HEK293 (cell line): Measurements from ENCODE around the gene PCSK6.

Experiments
- CTCF ChIA-PET: fragments of 350-600 bp; formaldehyde crosslinking; extraction: SDS; loops from one replicate; lab custom pipeline; 2021; ENCODE audit warnings: antibody characterized with exemption; lab: Yijun Ruan, JAX
- POLR2A ChIA-PET: fragments of 300-600 bp; formaldehyde crosslinking; extraction: SDS; loops from one replicate; lab custom pipeline; 2020; ENCODE audit warnings: antibody characterized with exemption, inconsistent platforms; lab: Yijun Ruan, JAX
- H3K27ac ChIP-seq: fragments of 200-500 bp; sonication (Bioruptor generic); 2 replicates; pipeline ENCODE4 v1.5.1; 2014; ENCODE audit warnings: low read depth, low read length, control low read depth, inconsistent platforms; ENCODE audit errors: extremely low read depth
- H3K36me3 ChIP-seq, 2 experiments: fragments of 200-500 bp in 1 of 2; sonication (Bioruptor generic) in 1 of 2; 1 replicate in 1 of 2; 2 replicates in 1 of 2; pipeline ENCODE4 v1.5.1; 2014 to 2017; ENCODE audit warnings: inconsistent platforms in 2 of 2, low read length in 2 of 2; ENCODE audit not compliant: control insufficient read depth in 2 of 2, insufficient read depth in 1 of 2
- H3K4me1 ChIP-seq: fragments of 200-500 bp; sonication (Bioruptor generic); 2 replicates; pipeline ENCODE4 v1.5.1; 2014; ENCODE audit warnings: mild to moderate bottlenecking, low read length, inconsistent platforms; ENCODE audit not compliant: control insufficient read depth, insufficient read depth
- H3K4me3 ChIP-seq: 2 replicates; pipeline ENCODE4 v1.5.1; 2011; ENCODE audit warnings: low read depth, mild to moderate bottlenecking, control low read depth, low read length, moderate library complexity
- H3K9me3 ChIP-seq: fragments of 200-500 bp; sonication (Bioruptor generic); 2 replicates; pipeline ENCODE4 v1.5.1; 2014; ENCODE audit warnings: low read depth, low read length, inconsistent platforms; ENCODE audit not compliant: control insufficient read depth, insufficient read depth
- EGR2 ChIP-seq: fragments of 450-650 bp; formaldehyde crosslinking; IDR thresholded peaks from 2 replicates; pipeline ENCODE4 v1.5.1; 2016; ENCODE audit warnings: low read depth, missing biosample characterization, missing genetic modification characterization
- GFI1B ChIP-seq: fragments of 450-650 bp; formaldehyde crosslinking; IDR thresholded peaks from 2 replicates; pipeline ENCODE4 v1.5.1; 2016; ENCODE audit warnings: missing biosample characterization, missing genetic modification characterization
- GLIS2 ChIP-seq: fragments of 450-650 bp; formaldehyde crosslinking; IDR thresholded peaks from 2 replicates; pipeline ENCODE4 v1.5.1; 2016; ENCODE audit warnings: missing biosample characterization, missing genetic modification characterization
- HOXC10 ChIP-seq: sonication (generic); formaldehyde crosslinking; IDR thresholded peaks from 2 replicates; pipeline ENCODE4 v1.8.1; 2023; ENCODE audit warnings: mild to moderate bottlenecking, missing genetic modification reagents
- MEIS1 ChIP-seq: sonication (generic); formaldehyde crosslinking; IDR thresholded peaks from 2 replicates; pipeline ENCODE4 v1.8.1; 2022; ENCODE audit warnings: missing genetic modification reagents, mild to moderate bottlenecking, borderline replicate concordance
- MZF1 ChIP-seq: fragments of 450-650 bp; formaldehyde crosslinking; IDR thresholded peaks from 2 replicates; pipeline ENCODE4 v1.5.1; 2017; ENCODE audit warnings: missing biosample characterization, missing genetic modification characterization, borderline replicate concordance
- OVOL3 ChIP-seq: fragments of 450-650 bp; formaldehyde crosslinking; IDR thresholded peaks from 2 replicates; pipeline ENCODE4 v1.5.1; 2016; ENCODE audit warnings: missing biosample characterization, missing genetic modification characterization
- SCRT1 ChIP-seq: fragments of 450-650 bp; formaldehyde crosslinking; IDR thresholded peaks from 2 replicates; pipeline ENCODE4 v1.5.1; 2016; ENCODE audit warnings: missing biosample characterization, missing genetic modification characterization, borderline replicate concordance
- SP3 ChIP-seq: fragments of 450-650 bp; formaldehyde crosslinking; IDR thresholded peaks from 2 replicates; pipeline ENCODE4 v1.5.1; 2016; ENCODE audit warnings: missing biosample characterization, missing genetic modification characterization
- TRIM28 ChIP-seq: IDR thresholded peaks from 2 replicates; pipeline ENCODE4 v1.6.1; 2011; ENCODE audit warnings: low read length, control low read depth, borderline replicate concordance
- YY2 ChIP-seq: fragments of 450-650 bp; formaldehyde crosslinking; IDR thresholded peaks from 2 replicates; pipeline ENCODE4 v1.5.1; 2016; ENCODE audit warnings: missing biosample characterization, missing genetic modification characterization
- ZFHX2 ChIP-seq: fragments of 450-650 bp; formaldehyde crosslinking; conservative IDR thresholded peaks from 2 replicates; pipeline ENCODE4 v1.5.1; 2016; ENCODE audit warnings: missing biosample characterization, missing genetic modification characterization
- ZFP41 ChIP-seq: fragments of 450-650 bp; formaldehyde crosslinking; IDR thresholded peaks from 2 replicates; pipeline ENCODE4 v1.5.1; 2016; ENCODE audit warnings: missing biosample characterization, missing genetic modification characterization, borderline replicate concordance
- ZNF202 ChIP-seq: fragments of 450-650 bp; formaldehyde crosslinking; IDR thresholded peaks from 2 replicates; pipeline ENCODE4 v1.5.1; 2016; ENCODE audit warnings: missing biosample characterization, missing genetic modification characterization, borderline replicate concordance
- ZNF248 ChIP-seq: fragments of 450-650 bp; formaldehyde crosslinking; IDR thresholded peaks from 2 replicates; pipeline ENCODE4 v1.5.1; 2017; ENCODE audit warnings: missing biosample characterization, missing genetic modification characterization
- ZNF274 ChIP-seq, 2 experiments: fragments of 200-500 bp in 1 of 2; fragments of 450-650 bp in 1 of 2; sonication (Bioruptor generic) in 1 of 2; formaldehyde crosslinking in 1 of 2; IDR thresholded peaks; 2 replicates each; pipeline versions ENCODE4 v1.5.1 to v1.6.1; 2014 to 2016; ENCODE audit warnings: borderline replicate concordance in 1 of 2, inconsistent platforms in 1 of 2, low read length in 1 of 2, missing biosample characterization in 1 of 2, missing genetic modification characterization in 1 of 2
- ZNF501 ChIP-seq: fragments of 450-650 bp; formaldehyde crosslinking; IDR thresholded peaks from 2 replicates; pipeline ENCODE4 v1.5.1; 2016; ENCODE audit warnings: missing biosample characterization, missing genetic modification characterization
- ZNF521 ChIP-seq: fragments of 450-650 bp; formaldehyde crosslinking; IDR thresholded peaks from 2 replicates; pipeline ENCODE4 v1.5.1; 2017; ENCODE audit warnings: missing biosample characterization, mild to moderate bottlenecking, missing genetic modification characterization
- ZNF830 ChIP-seq: fragments of 450-650 bp; IDR thresholded peaks from 2 replicates; pipeline ENCODE4 v1.5.0; 2018; ENCODE audit warnings: missing biosample characterization, missing genetic modification characterization, low read depth, mild to moderate bottlenecking, moderate library complexity
- TF ChIP-seq, protein P1 (sequence below): fragments of 450-650 bp; formaldehyde crosslinking; IDR thresholded peaks from 2 replicates; pipeline ENCODE4 v1.5.1; 2016; ENCODE audit warnings: missing biosample characterization, missing genetic modification characterization
- TF ChIP-seq, protein P2 (sequence below): fragments of 450-650 bp; formaldehyde crosslinking; IDR thresholded peaks from 2 replicates; pipeline ENCODE4 v1.5.1; 2016; ENCODE audit warnings: missing biosample characterization, missing genetic modification characterization

Gene PCSK6

DNA sequence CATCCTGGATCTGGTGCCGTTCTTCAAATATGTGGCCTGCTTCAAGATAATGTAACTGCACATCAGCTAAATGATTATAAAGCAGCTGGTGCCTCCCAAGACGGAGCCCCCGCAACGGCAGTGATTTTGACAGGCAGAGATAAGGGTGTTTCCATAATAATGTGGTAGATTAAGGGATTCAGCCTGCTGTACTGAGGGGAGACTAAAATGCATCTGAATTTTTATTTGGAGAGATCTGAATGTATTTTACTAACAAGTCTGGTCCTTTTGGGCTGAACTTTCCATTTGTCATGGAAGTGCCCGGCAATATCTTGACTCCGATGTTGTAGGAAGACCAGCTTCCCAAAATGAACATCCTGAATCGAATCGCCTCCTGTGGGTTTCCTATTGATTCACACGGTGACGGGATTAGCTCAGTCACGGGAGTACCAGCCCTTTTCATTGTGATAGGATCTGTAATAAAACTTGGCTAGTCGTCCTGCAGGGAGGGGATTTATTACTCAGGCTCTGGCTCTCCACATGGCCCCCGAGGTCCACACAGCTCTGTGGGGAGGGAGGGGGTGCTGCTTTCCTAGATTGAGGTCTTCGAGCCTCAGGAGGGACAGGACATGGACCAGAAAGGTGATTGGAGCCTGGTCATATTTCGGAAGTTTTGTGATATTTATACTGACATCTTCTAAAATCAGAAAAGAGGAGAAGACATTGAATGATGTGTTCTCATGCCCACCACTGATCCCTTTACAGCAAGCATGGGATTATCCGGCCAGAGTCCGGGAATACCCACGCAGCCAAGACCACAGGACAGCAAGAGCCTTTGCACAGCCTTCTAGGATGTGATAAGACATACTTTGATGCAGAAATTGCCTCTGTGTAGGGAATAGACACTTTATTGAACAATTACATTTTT, 2.5 kb upstream of the PCSK6 start (continued):
- TF ChIP-seq ZNF274 (IDR thresholded peaks at IDR 0.05; ENCODE audit: low read length) (no peak), ZNF274 (tag by site-specific recombination; IDR thresholded peaks at IDR 0.05; ENCODE audit: borderline replicate concordance) (no peak), ZNF202 (tag by site-specific recombination) (no peak)
- TF ChIP-seq, all 188 proteins: peak for 3

DNA sequence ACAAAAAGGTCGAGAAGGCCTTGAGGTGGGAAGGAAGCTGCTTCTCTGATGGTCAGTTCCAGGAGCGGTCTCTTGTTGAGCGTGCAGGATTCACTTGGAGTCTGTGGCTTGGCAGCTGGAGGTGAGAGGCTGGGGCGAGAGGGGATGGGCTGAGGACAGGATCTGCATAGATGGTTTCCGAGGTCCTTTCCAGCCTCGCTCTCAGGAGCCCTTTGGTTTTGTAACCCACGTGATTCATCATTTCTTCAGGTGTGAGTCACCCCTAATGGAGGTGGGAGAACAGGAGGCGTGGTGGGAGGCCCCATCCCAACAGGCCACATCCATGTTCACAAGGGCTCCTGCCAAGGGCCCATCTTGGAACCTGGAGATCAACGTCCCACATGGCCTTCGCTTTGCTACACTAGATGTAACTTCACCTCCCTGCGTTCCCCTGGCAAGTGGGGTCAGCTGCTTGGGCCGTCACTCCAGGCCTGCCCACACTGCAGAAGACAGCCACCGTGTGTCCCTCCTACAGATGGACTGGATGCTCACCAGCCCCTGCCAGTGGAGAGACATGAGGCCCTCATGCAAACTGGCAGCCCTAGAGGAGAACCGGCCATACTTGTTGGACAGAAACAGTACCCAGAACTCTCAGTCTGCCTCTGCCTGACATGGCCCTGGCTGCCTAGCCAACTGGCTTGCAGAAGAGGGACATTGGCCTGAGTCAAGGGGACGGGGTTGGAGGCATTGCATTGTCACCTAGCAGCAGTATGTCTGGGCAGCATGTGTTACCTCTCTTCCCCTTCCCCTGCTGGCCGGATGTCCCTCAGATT, 1.6 kb upstream of the PCSK6 start:
- Histone ChIP-seq H3K9me3 (no peaks in the 10 kb centered on the region), H3K36me3 (peaks cover under 1 to 14% of the 10 kb centered on the region in 2 experiments; a peak in 1 of 3 replicates), H3K27ac (no peak overlapping the region), H3K4me3 (no peak overlapping the region), H3K4me1 (peaks cover 4% of the 10 kb centered on the region)
- TF ChIP-seq SCRT1 (tag by site-specific recombination), result no peak
- peak; percentile 49; the same call in 1 of the 2 replicates for TF ChIP-seq YY2 (tag by site-specific recombination)
- TF ChIP-seq MEIS1, result no peak
- no peak for TF ChIP-seq MZF1 (tag by site-specific recombination)
- TF ChIP-seq GFI1B (tag by site-specific recombination), result no peak
- no peak for TF ChIP-seq ZNF248 (tag by site-specific recombination)
- peak; percentile 54; the same call in 1 of the 2 replicates for TF ChIP-seq EGR2 (tag by site-specific recombination)
- TF ChIP-seq OVOL3 (tag by site-specific recombination), result no peak
- TF ChIP-seq, protein P1, sequence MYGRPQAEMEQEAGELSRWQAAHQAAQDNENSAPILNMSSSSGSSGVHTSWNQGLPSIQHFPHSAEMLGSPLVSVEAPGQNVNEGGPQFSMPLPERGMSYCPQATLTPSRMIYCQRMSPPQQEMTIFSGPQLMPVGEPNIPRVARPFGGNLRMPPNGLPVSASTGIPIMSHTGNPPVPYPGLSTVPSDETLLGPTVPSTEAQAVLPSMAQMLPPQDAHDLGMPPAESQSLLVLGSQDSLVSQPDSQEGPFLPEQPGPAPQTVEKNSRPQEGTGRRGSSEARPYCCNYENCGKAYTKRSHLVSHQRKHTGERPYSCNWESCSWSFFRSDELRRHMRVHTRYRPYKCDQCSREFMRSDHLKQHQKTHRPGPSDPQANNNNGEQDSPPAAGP (tag by site-specific recombination), result no peak
- 0 out of 2 replicates have a peak, but pooled peaks have one; percentile 33 for TF ChIP-seq SP3 (tag by site-specific recombination)
- TF ChIP-seq, protein P2, sequence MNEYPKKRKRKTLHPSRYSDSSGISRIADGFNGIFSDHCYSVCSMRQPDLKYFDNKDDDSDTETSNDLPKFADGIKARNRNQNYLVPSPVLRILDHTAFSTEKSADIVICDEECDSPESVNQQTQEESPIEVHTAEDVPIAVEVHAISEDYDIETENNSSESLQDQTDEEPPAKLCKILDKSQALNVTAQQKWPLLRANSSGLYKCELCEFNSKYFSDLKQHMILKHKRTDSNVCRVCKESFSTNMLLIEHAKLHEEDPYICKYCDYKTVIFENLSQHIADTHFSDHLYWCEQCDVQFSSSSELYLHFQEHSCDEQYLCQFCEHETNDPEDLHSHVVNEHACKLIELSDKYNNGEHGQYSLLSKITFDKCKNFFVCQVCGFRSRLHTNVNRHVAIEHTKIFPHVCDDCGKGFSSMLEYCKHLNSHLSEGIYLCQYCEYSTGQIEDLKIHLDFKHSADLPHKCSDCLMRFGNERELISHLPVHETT, result no peak
- no peak for TF ChIP-seq ZNF830
- no peak for TF ChIP-seq ZNF501 (tag by site-specific recombination)
- TF ChIP-seq ZNF521 (tag by site-specific recombination), result no peak
- no peak for TF ChIP-seq ZFP41 (tag by site-specific recombination)
- peak; percentile 79 for TF ChIP-seq ZFHX2 (tag by site-specific recombination)
- peak; percentile 34; the same call in 1 of the 2 replicates for TF ChIP-seq GLIS2 (tag by site-specific recombination)
- TF ChIP-seq TRIM28, result 0 out of 2 replicates have a peak, but pooled peaks have one; percentile 54
- TF ChIP-seq HOXC10 (CRISPR knock-in tag), result 0 out of 2 replicates have a peak, but pooled peaks have one; percentile 27
- ChIA-PET POLR2A (no interaction called here), CTCF (interaction anchor here (0.5 to 3.8 kb wide), 6 partner anchors 11 to 280 kb away, joined by 3 to 23 read pairs (median 3); no protein-coding TSS in a partner anchor)
